SK-N-SH (cell line): ENCODE results near the gene MTA3. TPM values are rescaled to one million over a fixed set of nuclear protein-coding genes. Genes with fewer than 3 reads are reported as not detected.

Source experiments
- CTCF ChIA-PET: fragments of 300-600, 350-600 bp; formaldehyde crosslinking; extraction: SDS; loops from one replicate; lab custom pipeline; 2021; lab: Yijun Ruan, JAX
- POLR2A ChIA-PET: fragments of 350-600 bp; sonication (Branson Sonifier 250); formaldehyde crosslinking; extraction: SDS; loops from one replicate; lab custom pipeline; 2020; ENCODE audit warnings: antibody characterized with exemption, inconsistent platforms; lab: Yijun Ruan, JAX
- DNase-seq: peaks from one replicate; pipeline ENCODE4 v3.0.0; 2012
- H2AFZ ChIP-seq: fragments of 200-600 bp; sonication (generic); 2 replicates; pipeline ENCODE4 v1.8.1; 2016; ENCODE audit warnings: antibody characterized with exemption, mild to moderate bottlenecking, low read depth
- H3F3A ChIP-seq: fragments of 200-600 bp; sonication (generic); replicated peaks from 2 replicates; pipeline ENCODE3; 2016; ENCODE audit warnings: antibody characterized with exemption, mild to moderate bottlenecking; ENCODE audit not compliant: insufficient read depth
- H3K27ac ChIP-seq, 2 experiments: fragments of 200-500 bp in 1 of 2; fragments of 200-600 bp in 1 of 2; sonication (Bioruptor generic) in 1 of 2; sonication (generic), shearing (Covaris generic) in 1 of 2; 2 replicates each; pipeline versions ENCODE4 v1.5.1 to v1.6.1; 2014 to 2016; ENCODE audit warnings: low read depth in 2 of 2, inconsistent platforms in 1 of 2, low read length in 1 of 2, mild to moderate bottlenecking in 1 of 2, mixed read lengths in 1 of 2
- H3K27me3 ChIP-seq: fragments of 200-600 bp; sonication (generic), shearing (Covaris generic); 2 replicates; pipeline ENCODE4 v1.6.1; 2016; ENCODE audit warnings: mixed run types; ENCODE audit not compliant: insufficient read depth
- H3K36me3 ChIP-seq, 2 experiments: fragments of 200-500 bp in 1 of 2; fragments of 200-600 bp in 1 of 2; sonication (Bioruptor generic) in 1 of 2; sonication (generic) in 1 of 2; replicated peaks in 1 of 2; 2 replicates each; pipeline versions ENCODE3 to v1.5.1; 2014 to 2016; ENCODE audit warnings: low read length in 1 of 2, mild to moderate bottlenecking in 1 of 2; ENCODE audit not compliant: insufficient read depth in 2 of 2, control insufficient read depth in 1 of 2
- H3K4me1 ChIP-seq, 2 experiments: fragments of 200-500 bp in 1 of 2; fragments of 200-600 bp in 1 of 2; sonication (Bioruptor generic) in 1 of 2; sonication (generic), shearing (Covaris generic) in 1 of 2; 2 replicates each; pipeline versions ENCODE4 v1.5.1 to v1.6.1; 2014 to 2016; ENCODE audit warnings: low read depth in 1 of 2, low read length in 1 of 2, mixed run types in 1 of 2; ENCODE audit not compliant: insufficient read depth in 2 of 2, control insufficient read depth in 1 of 2
- H3K4me2 ChIP-seq: fragments of 200-600 bp; sonication (generic), shearing (Covaris generic); 2 replicates; pipeline ENCODE4 v1.6.1; 2017; ENCODE audit warnings: mixed run types
- H3K4me3 ChIP-seq, 2 experiments: fragments of 200-500 bp in 1 of 2; fragments of 200-600 bp in 1 of 2; sonication (Bioruptor generic) in 1 of 2; sonication (generic), shearing (Covaris generic) in 1 of 2; 2 replicates each; pipeline versions ENCODE4 v1.5.1 to v1.8.1; 2014 to 2016; ENCODE audit warnings: low read depth in 2 of 2, inconsistent platforms in 1 of 2, low read length in 1 of 2, mild to moderate bottlenecking in 1 of 2, mixed read lengths in 1 of 2, moderate library complexity in 1 of 2
- H3K79me2 ChIP-seq: fragments of 200-600 bp; sonication (generic); 2 replicates; pipeline ENCODE4 v1.8.1; 2017; ENCODE audit warnings: mild to moderate bottlenecking; ENCODE audit not compliant: insufficient read depth
- H3K9ac ChIP-seq: fragments of 200-600 bp; sonication (generic); 2 replicates; pipeline ENCODE4 v1.6.1; 2017; ENCODE audit warnings: mixed run types
- H3K9me2 ChIP-seq: fragments of 200-600 bp; sonication (generic); 2 replicates; pipeline ENCODE4 v1.6.1; 2017; ENCODE audit warnings: mixed run types
- H3K9me3 ChIP-seq: fragments of 200-600 bp; sonication (generic); 2 replicates; pipeline ENCODE4 v1.6.1; 2017; ENCODE audit warnings: mixed run types, mild to moderate bottlenecking, moderate library complexity
- H4K20me1 ChIP-seq: fragments of 200-600 bp; sonication (generic); 2 replicates; pipeline ENCODE4 v1.6.1; 2017; ENCODE audit warnings: mild to moderate bottlenecking, mixed run types; ENCODE audit not compliant: insufficient read depth
- ELF1 ChIP-seq: IDR thresholded peaks from 2 replicates; pipeline ENCODE4 v1.4.0; 2012
- EP300 ChIP-seq, 2 experiments: IDR thresholded peaks; 2 replicates each; pipeline versions ENCODE4 v1.4.0 to v1.6.1; 2012; ENCODE audit warnings: borderline replicate concordance in 1 of 2, low read depth in 1 of 2, low read length in 1 of 2
- EZH2phosphoT487 ChIP-seq: fragments of 200-600 bp; sonication (generic); IDR thresholded peaks from 2 replicates; pipeline ENCODE4 v1.6.1; 2017; ENCODE audit warnings: low read depth, mixed run types, mild to moderate bottlenecking, antibody characterized with exemption, moderate library complexity, borderline replicate concordance
- GATA2 ChIP-seq: sonication (generic); formaldehyde crosslinking; IDR thresholded peaks from 2 replicates; pipeline ENCODE4 v1.5.0; 2020; ENCODE audit warnings: mild to moderate bottlenecking, missing genetic modification reagents
- JUND ChIP-seq: IDR thresholded peaks from 2 replicates; pipeline ENCODE4 v1.4.0; 2012
- MEF2A ChIP-seq: IDR thresholded peaks from 2 replicates; pipeline ENCODE4 v1.4.0; 2012; ENCODE audit warnings: low read depth, borderline replicate concordance
- NFIC ChIP-seq: IDR thresholded peaks from 2 replicates; pipeline ENCODE4 v1.4.0; 2012; ENCODE audit warnings: borderline replicate concordance
- NRF1 ChIP-seq: IDR thresholded peaks from 2 replicates; pipeline ENCODE4 v1.6.1; 2012; ENCODE audit warnings: low read depth, mild to moderate bottlenecking, low read length
- REST ChIP-seq: IDR thresholded peaks from 2 replicates; pipeline ENCODE4 v1.6.1; 2012; ENCODE audit warnings: mild to moderate bottlenecking, low read depth, low read length, moderate library complexity
- RFX5 ChIP-seq: IDR thresholded peaks from 2 replicates; pipeline ENCODE4 v1.6.1; 2012; ENCODE audit warnings: mild to moderate bottlenecking, improper control_type of control experiment, low read length
- TAF1 ChIP-seq: IDR thresholded peaks from 2 replicates; pipeline ENCODE4 v1.6.1; 2012; ENCODE audit warnings: low read depth, mild to moderate bottlenecking, low read length, moderate library complexity, borderline replicate concordance
- ZBTB33 ChIP-seq: IDR thresholded peaks from 2 replicates; pipeline ENCODE4 v1.4.0; 2012; ENCODE audit warnings: low read depth, borderline replicate concordance
- WGBS: methylation state at CpG from one replicate; pipeline ENCODE4 v1.1.6; 2017; ENCODE audit warnings: low lambda C conversion rate; 5-methylcytosine and 5-hydroxymethylcytosine counted together
- polyA plus RNA-seq, 3 experiments: library from polyadenylated mRNA; depleted of rRNA; stranded (reverse); fragments of >200 nt; gene quantifications; 2 replicates each; pipeline ENCODE4 v1.2.3, GENCODE V29; 2012

MTA3 gene
- polyA plus RNA-seq, 1 of the 3 experiments (the other 2 are of a cell fraction) = 30.8 TPM

- Histone ChIP-seq H3K9ac (no peak overlapping the region), H4K20me1 (no peaks in the 10 kb centered on the region), H3F3A (no peaks in the 10 kb centered on the region), H3K4me1 (peaks cover 0 to 12% of the 10 kb centered on the region in 2 experiments; a peak in 1 of 4 replicates), H3K27ac (no peak overlapping the region), H3K27me3 (no peaks in the 10 kb centered on the region)
- TF ChIP-seq RFX5 (no peak), NRF1 (no peak), NFIC (no peak), EP300 (IDR thresholded peaks at IDR 0.05; ENCODE audit: borderline replicate concordance in 1 of 2, low read depth in 1 of 2, low read length in 1 of 2) (no peak)
- TF ChIP-seq, all 33 proteins: peak for 0
- no peak for DNase-seq
- POLR2A ChIA-PET = no interaction called here
- no peak overlapping the region for H3K4me2 ChIP-seq
- H2AFZ ChIP-seq = no peak overlapping the region
- no peaks in the 10 kb centered on the region for H3K79me2 ChIP-seq
- CTCF ChIA-PET = interaction anchor here (0.8 to 2.4 kb wide), 2 partner anchors 18 to 345 kb away, joined by 3 to 7 read pairs; no protein-coding TSS in a partner anchor
- H3K4me3 ChIP-seq = no peak overlapping the region
- H3K36me3 ChIP-seq = no peaks in the 10 kb centered on the region
- no peaks in the 10 kb centered on the region for H3K9me2 ChIP-seq
- WGBS = 76% methylated on average over 3 of the region's 3 CpGs
- H3K9me3 ChIP-seq = no peaks in the 10 kb centered on the region; the same call in 1 of the 2 replicates
These were observed 207.4 kb downstream of the MTA3 start for GRCh38 chr2:42775810-42776209.

GRCh38 chr2:42777883-42778805, 209.7 kb downstream of the MTA3 start:
- CTCF ChIA-PET = no interaction called here
- Histone ChIP-seq H3K27me3 (no peaks in the 10 kb centered on the region), H3K79me2 (no peaks in the 10 kb centered on the region), H4K20me1 (no peaks in the 10 kb centered on the region), H3F3A (no peaks in the 10 kb centered on the region), H3K4me1 (peaks cover 0 to 1% of the 10 kb centered on the region in 2 experiments; a peak in 1 of 4 replicates), H3K9ac (no peak overlapping the region), H3K36me3 (no peaks in the 10 kb centered on the region), H3K4me3 (no peak overlapping the region), H3K4me2 (no peak overlapping the region), H3K27ac (no peak overlapping the region), H3K9me3 (no peaks in the 10 kb centered on the region; the same call in none of the 2 replicates), H3K9me2 (no peaks in the 10 kb centered on the region), H2AFZ (no peak overlapping the region)
- 70% methylated on average over 3 of the region's 3 CpGs for WGBS
- POLR2A ChIA-PET = no interaction called here
- TF ChIP-seq TAF1 = no peak
- TF ChIP-seq ELF1 = no peak
- no peak for TF ChIP-seq NFIC
- TF ChIP-seq JUND = no peak
- no peak for TF ChIP-seq GATA2
- no peak for TF ChIP-seq ZBTB33
- no peak for TF ChIP-seq MEF2A
- no peak for TF ChIP-seq REST
- no peak for TF ChIP-seq EZH2phosphoT487
- DNase-seq = no peak
